BE2C (cell line): ENCODE data around the gene SPATA24.
"Not testable (repeated sequence)": the region's sequence is repeated elsewhere in the genome, so short reads cannot be mapped to it uniquely, and the experiment has no call there.

Source experiments
- DNase-seq: peaks from one replicate; pipeline ENCODE4 v3.0.0-alpha.2; 2020
- H3K27me3 ChIP-seq: fragments of 250-450 bp; sonication (Bioruptor Pico); 2 replicates; pipeline ENCODE4 v1.5.1; 2020; ENCODE audit warnings: mild to moderate bottlenecking
- H3K36me3 ChIP-seq: fragments of 250-450 bp; sonication (Bioruptor Pico); 2 replicates; pipeline ENCODE4 v1.5.1; 2020; ENCODE audit warnings: mild to moderate bottlenecking
- H3K4me1 ChIP-seq: fragments of 250-450 bp; sonication (Bioruptor Pico); 2 replicates; pipeline ENCODE4 v1.5.1; 2020
- H3K4me3 ChIP-seq: 2 replicates; pipeline ENCODE4 v1.5.1; 2011; ENCODE audit warnings: low read depth, low read length
- H3K9me3 ChIP-seq: fragments of 250-450 bp; sonication (Bioruptor Pico); 2 replicates; pipeline ENCODE4 v1.5.1; 2020
- CTCF ChIP-seq: IDR thresholded peaks from 2 replicates; pipeline ENCODE4 v1.5.1; 2012; ENCODE audit warnings: mild to moderate bottlenecking, low read depth, low read length

The SPATA24 gene

GRCh38 chr5:139443831-139444453 lies 40.1 kb upstream of the SPATA24 start:
- DNase-seq, result no peak
- no peak for TF ChIP-seq CTCF
- Histone ChIP-seq H3K4me3 (no peak overlapping the region), H3K27me3 (no peaks in the 10 kb centered on the region), H3K9me3 (no peaks in the 10 kb centered on the region), H3K36me3 (no peaks in the 10 kb centered on the region), H3K4me1 (no peaks in the 10 kb centered on the region)

DNA sequence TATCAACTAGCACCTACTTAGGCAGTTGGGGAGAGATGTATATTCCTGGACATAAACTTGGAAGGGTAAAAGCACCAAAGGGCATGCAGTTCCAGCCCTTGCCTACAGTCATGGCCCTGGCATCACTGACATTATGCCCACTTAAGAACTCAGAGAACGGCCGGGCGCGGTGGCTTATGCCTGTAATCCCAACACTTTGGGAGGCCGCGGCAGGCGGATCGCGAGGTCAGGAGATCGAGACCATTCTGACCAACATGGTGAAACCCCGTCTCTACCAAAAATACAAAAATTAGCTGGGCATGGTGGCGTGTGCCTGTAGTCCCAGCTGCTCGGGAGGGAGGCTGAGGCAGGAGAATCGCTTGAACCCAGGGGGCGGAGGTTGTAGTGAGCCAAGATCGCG lies 36.5 kb upstream of the SPATA24 start:
- H3K9me3 ChIP-seq, H3K4me1 ChIP-seq, DNase-seq, H3K4me3 ChIP-seq, H3K27me3 ChIP-seq, H3K36me3 ChIP-seq: not testable (repeated sequence)

DNA sequence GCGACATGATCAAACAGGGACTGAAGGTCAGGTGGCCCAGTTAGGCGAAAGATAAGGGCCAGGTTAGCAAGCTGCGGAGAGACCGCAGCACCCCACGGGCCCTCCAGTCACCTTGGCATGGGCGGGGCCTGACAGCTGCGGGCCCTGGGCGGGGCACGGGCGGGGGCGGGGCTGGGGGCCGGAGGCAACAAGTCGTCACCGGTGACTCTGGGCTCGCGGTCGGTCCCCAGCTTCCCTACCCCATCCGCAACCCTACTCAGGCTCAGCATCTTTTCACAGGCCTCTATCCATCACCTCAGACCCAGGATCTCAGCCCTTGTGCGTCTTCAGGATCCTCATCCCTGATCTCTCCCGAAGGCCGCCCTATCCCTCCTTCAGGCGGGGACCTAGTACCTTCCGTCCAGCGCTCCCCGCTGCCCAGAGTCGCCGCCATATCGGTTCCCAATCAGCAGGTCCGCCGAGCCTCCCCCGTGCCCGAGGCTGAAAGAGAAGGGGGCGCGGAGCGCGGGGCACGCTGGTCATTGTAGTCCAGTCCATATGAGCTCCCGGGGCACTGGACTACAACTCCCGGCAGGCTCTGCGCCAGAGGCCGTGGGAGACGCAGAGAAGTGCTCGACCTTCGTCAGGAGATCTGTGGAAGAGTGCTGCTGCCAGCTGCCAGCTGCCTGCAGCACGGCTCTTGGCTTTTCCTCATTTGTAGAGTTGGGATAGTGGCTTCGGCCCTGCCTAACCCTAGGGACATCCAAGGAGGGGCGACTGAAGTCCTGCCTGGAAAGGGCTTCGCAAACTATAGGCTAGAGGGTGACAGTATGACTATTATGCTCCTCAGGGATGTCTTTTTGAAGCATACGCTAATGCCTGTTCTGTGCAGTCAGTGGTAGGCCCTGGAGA lies 35.4 kb upstream of the SPATA24 start, which contains the start of gene DNAJC18:
TSS of gene DNAJC18 (minus strand) at position 513 of the 891 bp plus-strand sequence. CDS start at position 433, 80 bp downstream.
- TF ChIP-seq CTCF, result no peak

GRCh38 chr5:139438707-139439012 lies 34.8 kb upstream of the SPATA24 start:
- no peak for TF ChIP-seq CTCF

More for the DNA sequence above, 35.4 kb upstream of the SPATA24 start, which contains the start of gene DNAJC18:
- peak within 1 kb of the TSS; percentile 88 for H3K4me3 ChIP-seq
- peaks cover 3% of the 10 kb centered on the region; the same call in 1 of the 2 replicates for H3K4me1 ChIP-seq
- H3K9me3 ChIP-seq, result no peaks in the 10 kb centered on the region
- no peaks in the 10 kb centered on the region; the same call in 1 of the 2 replicates for H3K36me3 ChIP-seq
- no peaks in the 10 kb centered on the region for H3K27me3 ChIP-seq
- DNase-seq, result peak; percentile 97

GRCh38 chr5:139435676-139436075 lies 31.8 kb upstream of the SPATA24 start:
- TF ChIP-seq CTCF, result no peak
- H3K9me3 ChIP-seq, result no peaks in the 10 kb centered on the region
- H3K36me3 ChIP-seq, result peaks cover 2% of the 10 kb centered on the region; the same call in 1 of the 2 replicates
- no peaks in the 10 kb centered on the region for H3K27me3 ChIP-seq
- H3K4me3 ChIP-seq, result no peak overlapping the region
- DNase-seq, result no peak
- H3K4me1 ChIP-seq, result peaks cover 3% of the 10 kb centered on the region; the same call in 1 of the 2 replicates

More at GRCh38 chr5:139438707-139439012, 34.8 kb upstream of the SPATA24 start:
- Histone ChIP-seq H3K4me1 (peaks cover 3% of the 10 kb centered on the region; the same call in 1 of the 2 replicates), H3K27me3 (no peaks in the 10 kb centered on the region), H3K9me3 (no peaks in the 10 kb centered on the region), H3K4me3 (peak overlapping the region; percentile 88), H3K36me3 (peaks cover 2% of the 10 kb centered on the region; the same call in 1 of the 2 replicates)
- no peak for DNase-seq

DNA sequence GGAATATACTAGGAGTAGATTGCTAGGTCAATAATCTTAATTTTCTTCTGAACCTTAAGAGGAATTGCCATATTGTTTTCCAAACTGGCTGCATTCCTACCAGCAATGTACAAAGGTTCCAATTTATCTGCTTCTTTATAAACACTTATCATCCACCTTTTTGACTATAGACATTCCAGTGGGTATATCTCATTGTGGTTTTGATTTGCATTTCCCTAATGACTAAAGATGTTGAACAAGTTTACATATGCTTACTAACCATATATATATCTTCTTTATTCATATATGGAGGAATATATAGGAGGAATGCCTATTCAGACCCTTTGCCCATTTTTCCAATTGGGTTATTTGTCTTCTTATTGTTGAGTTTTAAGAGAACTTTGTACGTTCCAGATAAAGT lies 27.8 kb upstream of the SPATA24 start:
- peaks cover 6% of the 10 kb centered on the region; the same call in 1 of the 2 replicates for H3K36me3 ChIP-seq
- TF ChIP-seq CTCF, result no peak
- DNase-seq, result no peak
- H3K4me3 ChIP-seq, result no peak overlapping the region
- H3K4me1 ChIP-seq, result no peaks in the 10 kb centered on the region
- no peaks in the 10 kb centered on the region for H3K9me3 ChIP-seq
- H3K27me3 ChIP-seq, result no peaks in the 10 kb centered on the region
